Kidney epithelial cell (primary cell): ENCODE results near the gene MARK3. TPM values are rescaled to one million over a fixed set of nuclear protein-coding genes. Genes with fewer than 3 reads are reported as not detected.

Source experiments
- DNase-seq: peaks from one replicate; pipeline ENCODE4 v3.0.0-alpha.2; 2010; ENCODE audit warnings: low read depth
- H3K27me3 ChIP-seq: 2 replicates; pipeline ENCODE4 v1.6.0; 2011; ENCODE audit warnings: low read length; ENCODE audit not compliant: control insufficient read depth, insufficient read depth
- H3K36me3 ChIP-seq: 2 replicates; pipeline ENCODE4 v1.5.1; 2011; ENCODE audit warnings: low read length; ENCODE audit not compliant: control insufficient read depth, insufficient read depth
- H3K4me3 ChIP-seq: 2 replicates; pipeline ENCODE4 v1.5.1; 2011; ENCODE audit warnings: low read depth, mild to moderate bottlenecking, control low read depth, low read length
- CTCF ChIP-seq: IDR thresholded peaks from 2 replicates; pipeline ENCODE4 v1.5.1; 2011; ENCODE audit warnings: mild to moderate bottlenecking, moderate library complexity, low read length, control low read depth, inconsistent platforms; ENCODE audit not compliant: insufficient read depth, poor library complexity, severe bottlenecking
- total RNA-seq: library from RNA; depleted of rRNA; stranded (reverse); fragments of >200 nt; gene quantifications from 2 replicates; pipeline ENCODE4 v1.2.3, GENCODE V29; 2015

The MARK3 gene
- total RNA-seq, 1 donor from 2014 or later: 74.1 TPM

GRCh38 chr14:103450416-103450815 is 65.2 kb downstream of the MARK3 start:
- Histone ChIP-seq H3K36me3 (no peaks in the 10 kb centered on the region), H3K27me3 (no peaks in the 10 kb centered on the region), H3K4me3 (no peak overlapping the region)
- DNase-seq: no peak
- TF ChIP-seq CTCF: no peak

- Histone ChIP-seq H3K4me3 (no peak overlapping the region), H3K27me3 (no peaks in the 10 kb centered on the region), H3K36me3 (no peaks in the 10 kb centered on the region)
- no peak for TF ChIP-seq CTCF
- no peak for DNase-seq
Measured at GRCh38 chr14:103451401-103451800, 66.2 kb downstream of the MARK3 start.

DNA sequence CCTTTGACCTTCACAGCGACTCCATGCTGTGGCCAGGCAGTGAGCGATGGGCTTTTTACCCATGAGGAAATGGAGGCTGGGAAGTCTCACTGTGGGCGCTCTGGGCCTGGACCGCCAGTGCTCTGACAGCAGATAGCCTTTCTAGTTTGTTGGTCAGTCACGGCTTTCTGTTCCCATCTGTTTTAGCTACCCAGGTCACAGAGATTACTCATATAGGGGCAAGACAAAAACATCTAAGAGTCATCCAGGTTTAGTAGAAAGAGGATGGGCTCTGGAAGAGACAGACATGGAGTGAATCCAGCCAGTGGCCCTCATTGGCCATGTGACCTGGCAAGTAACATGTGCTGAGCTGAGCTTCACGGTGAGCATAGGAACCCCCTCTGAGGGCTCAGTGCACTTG is 68.6 kb downstream of the MARK3 start:
- Histone ChIP-seq H3K36me3 (no peaks in the 10 kb centered on the region), H3K4me3 (no peak overlapping the region), H3K27me3 (no peaks in the 10 kb centered on the region)
- no peak for TF ChIP-seq CTCF
- no peak for DNase-seq

DNA sequence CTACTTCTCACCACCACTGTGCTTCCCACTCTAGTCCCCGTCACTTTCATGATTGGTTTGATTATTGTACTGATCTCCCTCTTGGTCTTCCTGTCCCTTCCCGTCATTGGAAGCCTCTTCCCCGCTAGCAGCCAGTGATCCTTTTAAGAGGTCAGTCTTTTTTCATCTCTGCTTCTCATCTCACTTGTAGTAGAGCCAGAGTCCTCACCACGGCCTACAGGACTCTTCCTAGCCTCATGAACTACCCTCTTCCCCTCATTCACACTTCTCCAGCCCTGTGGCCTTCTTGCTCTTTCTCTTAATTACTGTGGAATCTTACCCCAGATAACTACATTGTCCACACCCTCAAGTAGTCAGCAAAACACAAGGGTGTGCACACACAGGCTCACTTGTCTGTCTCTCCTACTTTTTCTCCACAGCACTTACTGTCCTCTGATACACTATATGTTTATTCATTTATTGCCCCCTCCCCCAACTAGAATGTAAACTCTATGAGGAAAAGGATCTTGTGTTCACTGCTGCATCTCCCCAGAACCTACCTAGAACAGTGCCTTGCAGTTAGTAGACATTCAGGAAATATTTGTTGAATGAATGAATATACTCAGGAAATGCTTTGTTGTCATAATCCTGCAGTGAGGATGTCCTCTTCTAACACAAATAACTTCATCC is 71.1 kb downstream of the MARK3 start:
- no peak for TF ChIP-seq CTCF
- no peaks in the 10 kb centered on the region for H3K27me3 ChIP-seq
- DNase-seq: no peak
- H3K4me3 ChIP-seq: no peak overlapping the region
- H3K36me3 ChIP-seq: no peaks in the 10 kb centered on the region

- H3K36me3 ChIP-seq: peaks cover 1% of the 10 kb centered on the region
- H3K27me3 ChIP-seq: no peaks in the 10 kb centered on the region
- no peak overlapping the region for H3K4me3 ChIP-seq
- TF ChIP-seq CTCF: no peak
- DNase-seq: no peak
Measured at GRCh38 chr14:103460415-103460814, 75.2 kb downstream of the MARK3 start.

- no peak for TF ChIP-seq CTCF
- peaks cover 1% of the 10 kb centered on the region for H3K36me3 ChIP-seq
- DNase-seq: no peak
- H3K27me3 ChIP-seq: no peaks in the 10 kb centered on the region
- no peak overlapping the region for H3K4me3 ChIP-seq
Measured at GRCh38 chr14:103463149-103463548, 77.9 kb downstream of the MARK3 start.
